HG02884 (cell line): ENCODE data around the gene TMEM38B.
A peak's percentile ranks its signal among the peaks of the same experiment; 100 is the strongest.

ENCODE experiments used
- ATAC-seq: cut with Tn5 transposase; IDR thresholded peaks from one replicate; pipeline ENCODE4 v1.9.1; 2021; ENCODE audit warnings: mild to moderate bottlenecking, moderate library complexity; ENCODE audit not compliant: unreplicated experiment

Gene TMEM38B, protein sequence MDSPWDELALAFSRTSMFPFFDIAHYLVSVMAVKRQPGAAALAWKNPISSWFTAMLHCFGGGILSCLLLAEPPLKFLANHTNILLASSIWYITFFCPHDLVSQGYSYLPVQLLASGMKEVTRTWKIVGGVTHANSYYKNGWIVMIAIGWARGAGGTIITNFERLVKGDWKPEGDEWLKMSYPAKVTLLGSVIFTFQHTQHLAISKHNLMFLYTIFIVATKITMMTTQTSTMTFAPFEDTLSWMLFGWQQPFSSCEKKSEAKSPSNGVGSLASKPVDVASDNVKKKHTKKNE

DNA sequence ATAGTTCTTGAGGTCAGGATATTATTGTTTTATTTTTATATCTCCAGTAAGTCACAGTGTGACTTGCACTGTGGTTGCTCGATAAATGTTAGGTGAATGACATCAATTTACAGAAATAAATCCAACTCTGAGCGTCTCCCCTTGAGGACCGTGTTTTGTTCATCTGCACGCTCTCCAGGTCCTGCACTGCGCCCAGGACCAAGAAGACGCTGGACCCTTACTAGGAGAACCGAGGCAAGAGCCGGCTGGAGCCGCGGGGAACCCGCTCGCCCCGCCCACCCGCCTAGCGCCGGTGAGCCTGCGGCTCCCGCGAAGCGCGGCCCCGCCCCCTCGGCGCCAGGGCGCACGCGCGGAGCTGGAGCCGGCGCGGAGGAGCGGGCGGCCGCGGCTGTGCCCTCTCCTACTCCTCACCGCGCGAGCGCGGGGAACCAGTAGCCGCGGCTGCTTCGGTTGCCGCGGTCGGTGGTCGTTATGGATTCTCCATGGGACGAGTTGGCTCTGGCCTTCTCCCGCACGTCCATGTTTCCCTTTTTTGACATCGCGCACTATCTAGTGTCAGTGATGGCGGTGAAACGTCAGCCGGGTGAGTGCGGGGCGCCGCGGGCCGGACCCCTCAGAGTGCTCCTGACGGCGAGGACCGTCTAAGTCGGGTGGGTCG lies at the start of gene TMEM38B:
TSS of gene TMEM38B (plus strand) at position 352 of the 658 bp plus-strand sequence. CDS start at position 472, 120 bp downstream.
- ATAC-seq: peak; percentile 66

DNA sequence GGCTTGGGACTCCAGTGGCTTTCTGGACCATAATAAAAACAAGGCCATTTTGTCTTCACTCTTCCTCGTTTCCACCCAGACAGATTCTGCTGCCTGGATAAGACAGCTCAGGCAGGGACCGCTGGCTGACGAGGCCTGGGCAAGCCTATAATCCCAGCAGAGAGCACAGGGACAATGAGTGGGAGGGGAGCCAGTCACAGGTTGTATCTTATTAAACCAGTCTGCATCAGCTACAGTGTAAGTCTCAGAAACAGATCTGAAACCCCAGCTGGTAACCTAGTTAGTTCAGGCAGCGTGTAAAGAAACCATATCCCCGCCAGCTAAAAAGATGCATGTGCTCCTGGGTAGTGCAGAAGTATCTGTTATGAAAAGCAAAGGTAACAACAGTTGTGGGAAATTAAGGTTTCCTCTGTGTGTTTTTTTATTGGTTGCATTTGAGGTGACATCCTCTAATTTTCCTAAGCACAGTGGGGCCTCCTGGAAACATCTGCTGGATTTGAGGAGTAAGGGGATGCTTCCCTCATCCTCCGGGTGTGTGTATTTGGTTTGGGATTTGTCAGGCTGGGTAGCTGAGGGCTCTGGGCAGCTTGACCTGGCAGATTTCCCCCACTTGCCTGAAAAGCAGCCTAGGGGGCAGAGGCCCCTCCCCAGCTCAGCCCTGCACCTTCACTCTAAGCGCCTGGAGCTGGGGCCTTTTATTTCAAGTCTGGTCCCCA lies 47.3 kb upstream of the TMEM38B start:
- no peak for ATAC-seq

DNA sequence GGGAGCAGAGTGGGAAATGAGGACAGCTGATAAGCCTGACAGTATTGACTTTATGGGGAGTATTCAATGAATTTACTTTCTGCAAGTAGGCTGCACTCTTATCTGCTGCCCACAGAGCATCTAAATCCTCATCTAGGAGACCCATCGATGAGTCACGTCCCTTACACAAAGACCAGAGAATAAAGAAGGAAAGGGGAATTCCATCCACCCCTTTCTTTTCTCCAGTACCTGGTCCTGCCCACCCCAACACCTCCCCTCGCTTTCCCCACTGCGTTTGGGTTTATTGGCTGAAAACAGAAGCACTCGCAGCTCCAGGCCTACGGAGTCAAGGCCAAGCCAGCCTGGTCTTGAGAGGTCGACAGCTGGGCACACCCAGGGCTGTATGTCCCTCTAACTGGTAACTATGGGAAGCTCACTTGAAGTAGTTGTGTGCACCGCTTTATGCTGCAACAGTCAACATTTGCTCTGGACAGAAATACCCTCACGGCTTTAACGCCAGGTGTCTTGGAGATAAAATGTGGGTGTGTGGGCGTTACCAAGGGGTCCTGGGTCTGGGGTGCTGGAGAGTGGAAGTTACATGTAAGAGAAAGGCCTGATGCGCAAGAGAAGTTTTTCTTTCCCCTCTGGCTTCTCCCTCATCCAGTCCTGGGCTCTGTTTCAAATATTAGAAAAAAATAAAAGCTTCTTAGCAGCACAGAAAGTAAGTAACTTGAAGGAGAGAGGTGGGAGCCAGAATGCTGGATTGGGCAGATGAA lies 46.6 kb upstream of the TMEM38B start:
- ATAC-seq: no peak

DNA sequence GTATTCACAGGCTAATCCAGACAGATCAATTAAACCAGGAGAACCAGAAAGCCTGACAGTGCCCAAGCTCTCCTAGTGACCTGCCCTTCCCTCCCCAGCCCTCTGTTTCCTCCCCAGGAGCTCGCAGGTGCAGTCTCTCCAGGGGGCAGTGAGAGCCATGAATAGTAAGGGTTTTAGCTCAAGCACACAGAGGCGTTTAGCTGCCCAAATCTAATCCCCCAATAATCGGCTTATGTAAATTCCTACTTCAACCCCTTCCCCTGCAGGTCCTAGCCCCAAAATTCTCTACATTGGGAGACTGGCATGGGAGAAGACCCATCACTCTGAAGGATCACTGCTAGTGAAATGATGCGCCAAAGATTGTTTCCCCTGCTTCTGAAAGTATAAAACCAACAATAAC lies 42.5 kb upstream of the TMEM38B start:
- ATAC-seq: no peak

DNA sequence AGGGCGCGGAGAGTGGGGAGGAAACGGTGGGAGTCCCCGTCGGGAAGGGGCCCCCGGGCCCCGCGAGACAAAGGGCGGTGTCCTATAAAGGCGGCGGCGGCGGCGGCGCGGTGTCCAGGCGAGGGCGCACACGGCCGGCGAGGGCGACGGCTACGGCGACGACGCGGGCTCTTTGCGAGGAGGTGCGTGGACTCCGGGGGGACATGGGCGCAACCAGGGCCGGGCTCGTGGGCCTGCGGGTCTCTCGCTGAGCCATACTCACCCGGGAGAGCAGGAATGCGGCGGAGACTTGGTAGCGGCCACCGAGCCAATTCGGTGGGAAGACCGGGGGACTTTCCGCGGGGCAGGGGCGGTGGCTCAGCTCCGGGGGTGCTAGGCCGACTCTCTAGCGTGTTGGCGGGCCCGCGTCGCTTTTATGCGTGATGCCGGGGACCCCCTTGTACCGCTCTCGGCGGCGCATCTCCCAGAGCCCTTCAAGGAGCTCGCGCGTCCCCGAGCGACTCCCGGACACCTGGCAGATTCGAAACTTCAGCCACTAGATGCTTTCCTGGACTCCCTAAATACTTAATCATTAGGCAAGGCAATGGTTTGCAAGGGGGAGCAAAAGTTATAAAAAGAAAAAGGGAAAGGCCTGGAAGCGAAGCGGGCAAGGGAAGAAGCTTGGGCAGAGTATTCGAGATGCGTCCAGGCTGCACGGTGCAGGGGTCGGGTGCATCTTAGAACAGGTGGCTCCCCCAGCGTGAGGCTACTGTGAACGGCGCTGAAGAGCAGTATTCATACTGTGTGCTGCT lies 38.0 kb upstream of the TMEM38B start:
- peak; percentile 62 for ATAC-seq

DNA sequence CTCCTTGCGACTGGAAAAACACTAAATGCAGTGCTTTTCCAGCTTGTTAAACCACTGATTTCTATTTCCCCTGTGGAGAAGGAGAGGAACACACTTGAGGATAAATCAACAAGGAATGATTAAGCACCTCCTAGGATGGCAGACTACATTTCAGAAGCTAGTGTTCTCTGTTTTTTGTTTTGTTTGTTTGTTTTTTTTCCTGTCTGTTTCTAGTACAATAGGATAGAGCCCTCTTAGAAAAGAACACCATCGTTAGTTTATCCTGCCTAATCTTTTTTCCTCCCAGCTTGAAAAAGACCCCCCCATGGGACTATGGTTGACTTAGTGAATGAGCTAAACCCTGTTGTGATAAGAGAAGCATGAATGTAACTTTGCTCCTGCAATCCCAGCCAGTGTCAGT lies 36.0 kb upstream of the TMEM38B start:
- ATAC-seq: no peak

DNA sequence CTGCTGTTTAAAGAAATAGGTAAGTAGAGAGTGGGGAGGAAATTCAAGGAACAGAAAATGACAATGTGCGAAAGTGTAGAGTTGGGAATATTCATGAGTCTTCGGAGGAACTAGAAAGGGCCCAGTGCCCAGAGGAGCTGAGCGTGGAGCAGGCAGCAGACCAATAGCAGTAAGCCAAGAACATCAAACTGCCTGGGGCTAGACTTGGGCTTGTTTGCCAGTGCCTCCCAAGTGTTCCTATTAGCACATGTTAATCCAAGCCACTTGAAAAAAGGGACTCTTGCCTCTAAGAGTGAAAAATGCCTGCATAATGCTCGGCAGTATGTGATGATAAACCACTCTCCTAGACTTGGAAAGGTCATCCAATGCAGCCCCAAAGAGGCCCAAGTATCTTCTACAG lies 33.3 kb upstream of the TMEM38B start:
- ATAC-seq: no peak

DNA sequence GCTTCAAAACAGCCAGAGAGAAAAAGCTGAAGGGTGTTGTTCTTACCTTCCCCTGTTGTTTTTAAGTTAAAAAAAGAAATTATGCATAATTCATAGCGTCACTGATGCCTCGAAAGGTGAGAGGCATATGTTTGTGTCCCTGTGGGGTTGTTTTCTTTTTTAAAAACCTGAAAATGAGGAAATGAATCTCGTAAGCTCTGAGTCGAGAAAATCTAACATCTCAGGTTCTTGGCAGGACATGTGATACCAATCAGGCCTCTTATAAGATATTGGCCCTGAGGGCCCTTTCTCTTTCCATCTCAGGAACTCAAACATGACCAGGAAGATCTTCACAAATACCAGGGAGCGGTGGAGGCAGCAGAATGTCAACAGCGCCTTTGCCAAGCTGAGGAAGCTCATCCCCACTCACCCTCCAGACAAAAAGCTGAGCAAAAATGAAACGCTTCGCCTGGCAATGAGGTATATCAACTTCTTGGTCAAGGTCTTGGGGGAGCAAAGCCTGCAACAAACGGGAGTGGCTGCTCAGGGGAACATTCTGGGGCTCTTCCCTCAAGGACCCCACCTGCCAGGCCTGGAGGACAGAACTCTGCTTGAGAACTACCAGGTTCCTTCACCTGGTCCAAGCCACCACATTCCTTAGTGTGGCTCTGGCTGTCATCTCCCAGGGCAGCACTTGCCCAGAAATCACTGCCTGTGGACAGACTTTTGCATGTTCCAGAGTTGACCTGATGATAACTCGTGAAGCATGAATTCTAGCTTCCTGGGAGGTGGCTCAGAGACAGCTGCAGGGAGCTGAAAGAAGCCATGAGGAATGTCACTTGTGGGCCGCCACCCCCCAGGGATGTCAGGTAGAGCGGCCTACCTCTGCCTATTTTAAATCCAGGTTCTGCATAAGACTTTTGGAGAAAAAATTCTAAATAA lies 31.9 kb upstream of the TMEM38B start, which contains the start of gene TAL2:
TSS of gene TAL2 (plus strand) at position 274 of the 921 bp plus-strand sequence. CDS start at position 314, 40 bp downstream.
- ATAC-seq: peak; percentile 82

DNA sequence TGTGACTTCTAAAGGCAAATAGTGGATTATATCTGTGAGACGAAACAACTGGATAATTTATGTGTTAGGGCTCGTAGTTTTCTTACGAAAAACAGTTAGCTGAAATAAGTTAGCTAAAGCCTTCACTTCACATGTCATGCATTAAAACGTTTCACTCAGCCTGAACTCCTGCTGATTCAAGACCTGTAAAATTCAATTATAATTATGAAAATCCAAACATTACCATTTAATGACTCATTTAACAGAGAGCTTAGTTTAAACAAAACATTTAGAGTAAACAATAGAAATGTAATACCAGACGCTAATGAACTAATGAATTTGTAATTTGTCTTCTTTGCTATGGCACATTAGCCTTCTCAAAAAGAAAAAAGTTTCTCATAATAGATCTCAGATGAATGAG lies 30.4 kb upstream of the TMEM38B start:
- ATAC-seq: no peak

DNA sequence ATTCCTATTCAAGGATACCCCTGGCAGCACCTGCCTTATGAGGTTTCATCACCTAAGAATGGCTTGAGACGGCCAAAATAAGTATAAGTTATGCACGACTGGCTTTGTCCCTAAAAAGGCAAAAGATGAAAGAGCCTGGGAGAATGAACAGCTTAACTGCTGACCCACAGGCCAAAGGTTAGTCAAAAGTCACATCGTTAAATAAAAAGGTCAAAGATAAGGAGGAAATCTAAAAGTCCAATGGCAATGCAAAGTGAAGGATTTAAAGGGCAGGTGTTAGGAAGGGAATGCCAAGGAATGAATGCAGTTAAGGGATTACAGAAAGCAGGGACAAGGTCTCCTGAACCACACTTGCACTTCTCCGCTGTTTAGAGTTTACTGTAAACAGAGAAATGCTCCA lies 26.5 kb upstream of the TMEM38B start:
- ATAC-seq: no peak

DNA sequence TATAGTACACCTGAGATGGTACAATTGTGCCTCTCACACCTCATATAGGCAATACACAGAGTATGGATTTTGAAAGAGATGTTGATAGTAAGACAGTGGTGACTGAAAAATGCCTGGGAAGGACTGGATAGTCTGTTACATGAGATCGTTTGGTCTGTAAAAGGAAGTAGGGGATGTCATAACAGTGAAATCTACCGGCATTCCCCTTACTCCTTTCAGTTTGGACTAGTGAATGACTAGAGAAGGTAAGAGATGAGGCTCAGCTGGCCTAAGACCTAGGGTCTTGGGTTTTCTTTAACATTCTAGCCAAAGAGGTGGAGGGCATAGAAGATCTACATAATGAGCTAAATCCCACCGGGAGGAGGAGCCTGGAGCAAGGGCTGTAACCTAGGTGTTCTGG lies 24.0 kb upstream of the TMEM38B start:
- no peak for ATAC-seq

DNA sequence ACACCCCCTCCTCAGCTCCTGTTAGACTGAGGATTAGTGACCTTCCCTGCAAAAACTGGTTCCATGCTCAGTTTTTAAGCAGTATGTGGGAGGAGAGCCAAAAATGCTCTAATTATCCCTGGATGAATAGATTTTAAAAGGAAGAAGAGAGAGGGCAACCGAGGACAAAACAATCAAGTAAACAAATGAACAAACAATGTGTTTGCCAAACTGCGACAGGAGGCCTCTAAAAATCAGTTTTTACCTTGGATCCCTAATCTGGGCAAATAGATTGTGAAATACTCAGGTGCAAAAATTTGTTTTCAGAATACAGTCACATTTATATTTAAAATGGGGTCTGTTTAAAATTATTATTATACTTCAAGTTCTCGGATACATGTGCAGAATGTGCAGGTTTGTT lies 23.6 kb upstream of the TMEM38B start:
- no peak for ATAC-seq

DNA sequence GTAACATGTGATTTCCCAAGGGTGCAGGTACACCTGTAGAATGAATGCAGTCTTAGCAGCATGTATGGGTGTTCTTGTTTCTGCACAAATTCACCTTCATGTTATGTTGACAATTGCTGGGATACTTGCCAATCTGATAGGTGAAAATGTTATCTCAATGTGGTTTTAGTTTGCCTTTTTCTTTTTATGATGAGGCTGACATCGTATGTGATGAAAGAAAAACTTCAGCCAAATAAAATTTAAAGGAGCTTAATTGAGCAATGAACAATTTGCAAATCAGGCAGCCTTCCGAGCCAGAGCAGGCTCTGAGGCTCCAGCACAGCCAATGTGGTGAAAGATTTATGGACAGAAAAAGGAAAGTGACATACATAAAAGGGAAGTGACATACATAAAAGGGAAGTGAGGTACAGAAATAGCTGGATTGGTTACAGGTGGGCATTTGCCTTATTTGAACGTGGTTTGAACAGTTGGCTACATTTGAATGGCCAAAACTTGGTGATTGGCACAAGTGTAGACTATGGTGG lies 21.6 kb upstream of the TMEM38B start:
- no peak for ATAC-seq

DNA sequence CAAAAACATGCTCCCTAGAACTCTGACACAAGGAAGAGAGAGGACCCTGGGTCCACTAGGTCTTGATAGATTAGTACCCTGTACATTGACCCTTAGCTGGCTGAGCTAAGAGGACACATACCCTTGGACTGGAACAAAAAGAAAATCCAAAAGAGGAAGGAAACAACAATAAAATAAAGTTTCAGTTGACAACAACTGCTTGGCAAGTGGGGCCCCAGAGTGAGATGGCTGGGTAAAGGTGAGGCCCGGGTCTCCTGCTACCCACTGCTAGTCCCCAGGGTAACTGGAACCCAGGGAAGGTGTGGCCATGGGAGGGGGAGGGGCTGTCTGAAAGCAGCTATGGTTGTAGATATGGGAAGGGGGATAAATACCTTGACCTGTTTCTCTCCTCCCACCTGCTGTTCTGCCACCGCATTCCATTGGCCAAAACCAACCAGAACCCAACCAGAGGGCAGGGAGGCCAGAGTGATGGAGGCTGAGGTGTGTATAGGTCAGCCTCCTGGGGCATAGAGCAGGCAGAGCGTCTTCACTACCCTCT lies 20.4 kb upstream of the TMEM38B start:
- no peak for ATAC-seq

DNA sequence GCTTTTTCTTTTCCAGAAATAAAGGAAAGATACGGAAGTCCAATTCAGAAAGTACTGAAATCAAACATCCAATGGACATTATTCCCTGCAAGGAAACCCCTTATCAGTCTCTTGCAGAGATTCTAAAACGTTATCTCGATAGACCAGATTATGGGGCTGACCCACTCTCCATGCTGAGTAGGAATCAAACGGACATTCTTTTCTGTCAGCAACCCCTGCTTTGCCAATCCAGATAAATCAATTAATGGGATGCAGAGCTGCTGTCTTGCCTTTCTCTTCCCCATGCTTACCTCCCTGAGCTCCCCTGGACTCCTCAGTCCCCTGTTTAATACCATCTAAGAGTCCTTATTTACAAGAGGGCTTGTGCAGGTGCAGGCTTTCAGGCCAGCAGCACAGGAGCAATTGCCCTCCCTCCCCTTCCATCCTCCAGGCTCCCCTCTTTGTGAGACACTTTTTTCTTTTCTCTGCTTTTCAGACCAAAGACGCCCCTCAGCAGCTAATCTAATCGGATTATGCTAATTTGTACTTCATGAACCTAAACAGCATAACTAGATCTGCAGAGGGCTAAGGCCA lies 17.9 kb upstream of the TMEM38B start:
- no peak for ATAC-seq

DNA sequence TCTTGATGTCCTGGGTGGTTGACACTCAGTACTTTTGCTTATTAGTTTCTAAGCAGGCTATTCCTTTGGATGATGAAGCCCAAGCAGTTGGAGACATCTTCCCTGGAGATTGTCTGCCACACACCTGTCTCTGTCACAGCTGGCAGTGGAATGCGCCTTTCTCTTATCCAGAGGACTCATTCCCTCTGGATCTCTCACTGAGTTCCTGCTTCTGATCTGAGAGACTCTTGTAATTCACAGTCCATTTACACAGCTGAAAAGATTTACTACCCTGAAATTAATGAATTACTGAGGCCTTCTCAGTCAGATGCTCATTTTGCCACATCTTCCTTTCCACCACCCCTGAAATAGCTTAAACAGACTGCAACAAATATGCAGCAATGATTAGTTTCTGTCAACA lies 16.2 kb upstream of the TMEM38B start:
- no peak for ATAC-seq

DNA sequence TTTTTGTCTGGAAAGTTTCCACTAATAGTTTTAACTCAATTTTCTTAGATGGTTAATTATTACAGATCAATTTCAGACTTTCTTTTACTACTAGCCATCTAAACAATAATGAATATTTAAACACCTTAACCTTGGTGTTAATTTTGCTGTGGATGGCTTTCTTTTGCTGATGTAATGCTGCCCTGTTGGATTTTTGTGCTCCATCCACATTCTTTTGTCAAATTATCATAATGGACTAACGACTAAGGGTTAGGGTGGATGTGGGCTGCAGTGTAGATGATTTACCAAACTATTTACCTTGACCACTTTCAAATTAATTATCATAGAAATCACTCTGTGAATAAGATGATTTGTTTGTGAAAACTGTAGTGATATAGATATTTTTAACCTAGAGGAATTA lies 15.6 kb upstream of the TMEM38B start:
- ATAC-seq: no peak

DNA sequence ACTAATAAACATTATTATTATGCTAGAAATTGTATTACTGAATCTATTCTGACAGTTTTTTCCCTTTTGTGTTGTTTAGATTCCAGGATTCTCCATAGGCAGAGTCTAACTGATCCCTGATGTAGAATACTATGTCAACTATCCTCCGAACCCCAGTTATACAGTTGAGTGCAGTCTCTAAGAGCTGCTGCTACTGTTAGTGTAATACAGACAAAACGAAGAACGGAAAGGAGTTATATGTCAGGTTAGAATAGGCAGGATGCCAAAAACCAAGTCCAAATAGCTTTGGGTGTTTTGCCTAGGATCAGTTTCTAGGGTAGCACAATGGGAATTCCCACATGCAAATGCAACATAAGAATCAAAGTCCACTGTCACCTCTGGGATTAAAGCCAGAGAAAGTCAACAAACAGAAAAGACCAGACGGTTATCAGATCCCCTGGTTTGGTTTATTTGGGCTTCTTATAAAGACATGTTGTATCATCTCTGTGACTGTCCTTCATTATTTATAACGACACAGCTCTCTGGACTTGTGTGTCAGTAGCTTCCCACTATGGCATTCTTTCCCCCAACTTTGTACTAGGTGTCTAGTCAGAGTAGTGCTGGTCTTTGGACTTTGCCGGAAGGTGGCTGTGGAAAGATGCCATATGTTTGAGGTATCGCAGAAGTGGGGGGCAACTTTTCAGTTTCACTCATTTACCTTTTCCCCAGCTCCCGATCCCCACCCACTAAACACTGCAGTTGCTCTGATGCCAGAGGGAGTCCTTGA lies 14.9 kb upstream of the TMEM38B start:
- ATAC-seq: no peak
